ENCODE results near the gene BTG2. TPM values are rescaled to one million over a fixed set of nuclear protein-coding genes. Genes with fewer than 3 reads are reported as not detected.

Gene BTG2
- total RNA-seq, 1 experiment from 2014 or later: 10.9 TPM

DNA sequence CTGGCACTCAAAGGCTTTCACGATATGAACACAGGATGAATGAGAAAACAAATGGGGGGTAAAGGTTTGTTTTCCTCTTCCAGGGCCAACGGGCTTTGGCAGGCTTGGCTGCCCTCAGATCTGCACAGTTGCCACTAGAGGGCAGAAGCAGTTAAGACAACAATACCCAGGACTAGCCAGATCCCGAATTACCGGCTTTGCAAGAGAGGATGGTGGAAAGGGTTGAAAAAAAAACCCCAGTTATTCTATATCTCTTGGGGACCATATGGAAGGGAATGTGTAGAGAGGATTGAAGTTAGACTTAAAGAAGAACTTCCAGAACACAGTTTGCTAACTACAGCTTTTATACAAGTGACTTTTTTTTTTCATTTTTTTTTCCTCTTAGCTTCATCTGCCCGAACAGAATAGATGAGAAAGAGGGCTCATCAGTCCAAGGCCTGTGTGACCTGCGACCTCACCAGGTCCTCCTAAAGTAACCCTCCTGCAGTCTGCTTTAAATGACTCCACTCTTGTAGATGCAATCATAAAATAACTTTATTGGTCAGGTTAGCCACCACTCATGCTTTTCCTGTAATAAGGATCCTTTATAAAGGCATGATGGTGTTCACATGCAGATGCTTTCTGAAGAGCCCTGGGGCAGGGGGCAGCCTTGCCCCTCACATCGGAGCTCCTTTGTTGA, 34.9 kb downstream of the BTG2 start:
- DNase-seq (ENCODE audit: low read depth): peak; percentile 57

GRCh38 chr1:203342192-203342940, 37.0 kb downstream of the BTG2 start:
- DNase-seq (ENCODE audit: low read depth): peak; percentile 34

DNA sequence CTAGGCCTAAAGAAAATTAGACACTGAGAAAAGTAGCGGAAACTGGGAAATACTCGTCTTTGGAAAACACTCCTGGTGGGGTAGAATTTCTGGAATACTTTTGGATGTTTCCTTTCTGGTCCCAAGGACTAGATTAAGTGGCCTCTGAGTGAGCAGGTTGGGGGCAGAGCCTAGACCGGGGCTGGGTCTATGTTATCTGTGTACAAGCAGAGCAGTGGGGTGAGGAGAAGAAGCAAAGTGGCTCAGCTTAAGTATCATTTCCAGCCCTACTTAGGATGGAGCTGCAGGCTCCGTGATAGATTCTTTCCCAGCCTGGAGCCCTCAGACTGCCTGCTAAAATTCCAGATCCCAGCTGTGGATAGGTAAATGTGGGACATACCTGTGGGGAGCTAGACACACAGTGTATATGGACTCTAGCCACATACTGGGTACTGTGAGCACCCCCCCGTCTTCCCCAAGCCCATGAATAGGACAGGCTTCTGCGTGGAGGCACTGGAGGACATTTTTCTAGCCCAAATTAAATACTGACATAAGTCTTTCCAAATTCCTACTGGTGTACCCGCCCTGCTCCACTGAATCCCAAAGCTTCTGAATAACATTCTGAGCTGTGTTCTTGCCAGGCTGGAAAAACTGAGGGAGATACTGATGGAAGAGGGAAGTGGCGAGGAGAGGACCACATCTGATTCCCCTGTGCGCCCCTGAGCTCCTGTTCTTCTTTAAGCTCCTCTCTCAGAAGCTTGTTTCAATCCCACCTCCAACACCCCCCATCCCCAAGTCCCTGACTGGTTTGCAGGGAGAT, 38.8 kb downstream of the BTG2 start:
- DNase-seq (ENCODE audit: low read depth): no peak

GRCh38 chr1:203346060-203346768, 40.9 kb downstream of the BTG2 start:
- DNase-seq (ENCODE audit: low read depth): no peak

DNA sequence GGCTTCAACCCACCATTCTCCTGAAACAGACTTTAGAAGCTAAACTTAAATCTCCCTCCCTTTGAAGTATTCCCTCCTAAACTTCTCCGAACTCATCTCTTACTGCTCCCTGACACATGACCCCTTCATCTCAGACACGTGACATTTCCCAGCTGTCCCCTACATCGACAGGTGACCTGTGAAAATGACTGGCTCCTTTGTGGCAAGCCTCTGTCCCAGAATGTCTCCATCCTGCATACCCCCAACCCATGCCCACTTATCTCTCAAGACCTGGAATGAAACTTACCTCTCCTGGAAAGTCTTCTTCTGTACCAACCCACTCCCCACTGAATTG, 41.4 kb downstream of the BTG2 start:
- DNase-seq (ENCODE audit: low read depth): no peak

DNA sequence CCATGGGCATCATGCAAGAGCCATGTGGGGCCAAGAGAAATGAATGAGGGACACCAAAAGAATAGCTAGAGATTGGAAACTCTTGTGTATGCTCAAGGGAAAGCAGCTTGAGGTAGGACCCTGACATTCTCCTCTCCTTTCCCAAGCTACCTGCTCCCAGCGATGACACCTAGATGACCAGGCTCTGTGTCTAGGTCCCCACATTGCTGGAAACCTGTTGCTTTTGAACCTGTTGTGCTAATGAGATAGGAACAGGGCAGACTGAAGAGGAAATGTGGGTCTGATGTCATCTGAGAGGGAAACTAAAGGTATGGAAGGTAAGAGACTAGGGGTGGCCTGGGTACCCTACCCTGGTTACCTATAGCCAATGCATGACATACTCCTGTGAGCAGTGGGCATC, 43.8 kb downstream of the BTG2 start:
- DNase-seq (ENCODE audit: low read depth): no peak

- DNase-seq (ENCODE audit: low read depth): no peak
Observed at GRCh38 chr1:203349773-203350524, 44.6 kb downstream of the BTG2 start.

- no peak for DNase-seq (ENCODE audit: low read depth)
Observed at GRCh38 chr1:203351037-203351625, 45.8 kb downstream of the BTG2 start, which contains the start of gene FMOD. FMOD (minus strand) TSS chr1:203351122; CDS start chr1:203348270, 2,852 bp downstream.

DNA sequence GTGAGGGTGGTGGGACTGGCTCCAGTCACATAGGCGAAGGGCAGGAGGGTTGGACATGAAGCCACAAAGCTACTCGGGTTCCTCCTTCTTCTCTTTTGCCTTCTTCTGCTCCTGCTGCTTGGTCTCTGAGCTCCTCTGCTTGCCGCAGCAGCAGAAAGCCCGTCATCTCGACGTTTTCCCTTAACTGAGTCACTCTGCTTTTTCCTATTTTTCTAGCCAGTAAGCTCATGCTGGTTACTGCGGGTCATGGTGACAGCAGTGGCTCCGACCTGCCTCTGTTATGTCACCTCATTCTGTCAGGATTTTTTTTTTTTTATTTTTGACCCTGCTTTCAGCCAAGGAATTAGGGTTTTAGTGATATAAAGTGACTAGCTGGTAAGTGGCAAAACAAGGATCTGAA, 48.2 kb downstream of the BTG2 start:
- no peak for DNase-seq (ENCODE audit: low read depth)

DNA sequence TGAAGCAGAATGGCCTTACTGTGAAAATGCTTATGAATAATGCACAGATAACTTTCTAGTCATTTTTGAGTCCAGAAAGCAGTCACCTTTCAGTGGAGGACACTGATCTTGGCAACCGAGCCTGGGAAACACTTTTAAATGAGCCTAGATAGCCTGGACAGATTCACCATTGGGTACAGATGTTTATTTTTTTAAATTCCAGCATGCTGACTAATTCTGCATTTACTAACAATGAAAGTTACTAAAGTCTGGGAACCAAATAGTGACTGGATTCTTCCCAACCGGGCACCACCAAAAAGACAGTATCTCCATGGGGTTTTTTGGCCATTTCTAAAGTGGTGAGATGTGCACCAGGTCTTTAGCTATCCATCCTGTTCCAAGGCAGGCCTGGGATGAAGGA, 48.9 kb downstream of the BTG2 start:
- DNase-seq (ENCODE audit: low read depth): no peak

GRCh38 chr1:203359010-203359571, 53.8 kb downstream of the BTG2 start:
- no peak for DNase-seq (ENCODE audit: low read depth)

Small RNA genes lying within 50 kb of the gene (small RNA-seq; reads per million reads assigned to genes)
- gene AL359837.1: not detected
- gene RNU6-487P: not detected

Other genes with a start within 250 kb of the BTG2 start
- gene MYOG, start 219.5 kb upstream of the BTG2 start, total RNA-seq (2014; rRNA removed; shearing (Covaris generic)): not detected in 2 replicates
- 3.8 and 6.2 TPM in 2 replicates for gene ADORA1, start 177.8 kb upstream of the BTG2 start, total RNA-seq (2014; rRNA removed; shearing (Covaris generic))
- not detected in 2 replicates for gene MYBPH, start 129.7 kb upstream of the BTG2 start, total RNA-seq (2014; rRNA removed; shearing (Covaris generic))
- gene CHI3L1, start 118.8 kb upstream of the BTG2 start, total RNA-seq (2014; rRNA removed; shearing (Covaris generic)): 3.3 and 5.7 TPM in 2 replicates
- not detected in 2 replicates for gene CHIT1, start 75.8 kb upstream of the BTG2 start, total RNA-seq (2014; rRNA removed; shearing (Covaris generic))
- gene FMOD, start 45.6 kb downstream of the BTG2 start, total RNA-seq (2014; rRNA removed; shearing (Covaris generic)): 0.20 TPM in 1 of 2 replicates, not detected in the other
- gene PRELP, start 170.3 kb downstream of the BTG2 start, total RNA-seq (2014; rRNA removed; shearing (Covaris generic)): 0.05 TPM in 1 of 2 replicates, not detected in the other
- gene OPTC, start 188.6 kb downstream of the BTG2 start, total RNA-seq (2014; rRNA removed; shearing (Covaris generic)): not detected in 2 replicates

Data from HT1080 (cell line).